Glomerular endothelial cell (primary cell): ENCODE measurements around the gene HCAR3. TPM values are rescaled to one million over a fixed set of nuclear protein-coding genes. Genes with fewer than 3 reads are reported as not detected.
"Not testable (repeated sequence)": the region's sequence is repeated elsewhere in the genome, so short reads cannot be mapped to it uniquely, and the experiment has no call there.

Experiments used
- DNase-seq: peaks from one replicate; pipeline ENCODE4 v3.0.0-alpha.2; 2011; ENCODE audit warnings: low read depth, low spot score; ENCODE audit errors: extremely low read depth
- total RNA-seq: library from RNA; depleted of rRNA; stranded (reverse); fragments of >200 nt; gene quantifications from 2 replicates; pipeline ENCODE4 v1.2.3, GENCODE V29; 2015

Gene HCAR3
- total RNA-seq, 1 donor from 2014 or later, result not detected

DNA sequence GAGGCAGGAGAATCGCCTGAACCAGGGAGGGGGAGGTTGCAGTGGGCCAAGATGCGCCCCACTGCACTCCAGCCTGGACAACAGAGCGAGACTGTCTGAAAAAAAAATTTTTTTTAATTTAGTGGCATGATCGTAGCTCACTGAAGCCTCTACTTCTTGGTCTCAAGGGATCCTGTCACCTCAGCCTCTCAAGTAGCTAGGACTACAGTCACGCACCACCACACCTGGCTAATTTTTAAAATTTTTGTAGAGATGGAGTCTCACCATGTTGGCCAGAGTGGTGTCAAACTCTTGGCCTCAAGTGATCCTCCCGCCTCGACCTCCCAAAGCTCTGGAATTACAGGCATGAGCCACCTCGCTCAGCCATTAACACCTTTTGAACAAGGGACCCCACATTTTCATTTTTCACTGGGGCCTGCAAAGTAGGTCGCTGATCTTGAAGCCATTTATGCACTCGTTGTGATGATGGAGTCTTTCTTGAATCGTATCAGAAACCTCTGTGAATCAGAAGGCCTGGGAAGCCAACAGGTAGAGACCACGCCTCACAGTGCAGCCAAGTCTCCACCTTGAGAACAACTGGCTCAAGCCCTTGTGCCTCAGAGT is 8.1 kb upstream of the HCAR3 start:
- no peak for DNase-seq

DNA sequence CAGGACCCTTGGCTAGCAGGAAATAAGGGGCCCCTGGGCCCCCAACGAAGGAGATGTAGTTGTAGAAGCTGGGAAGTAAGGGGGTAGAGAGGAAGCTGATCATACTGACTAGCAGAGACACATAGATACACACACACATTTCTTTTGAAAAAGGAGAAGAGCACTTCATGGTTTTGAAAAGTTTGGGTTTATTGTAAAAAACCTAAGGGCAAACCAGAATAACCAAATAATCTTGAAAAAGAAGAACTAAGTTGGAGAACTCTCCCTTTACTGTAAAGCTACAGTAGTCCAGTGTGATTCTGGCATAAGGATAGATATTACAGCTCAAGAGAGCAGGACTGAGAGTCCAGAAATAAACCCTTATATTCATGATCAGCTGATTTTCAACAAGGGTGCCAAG is 5.8 kb upstream of the HCAR3 start:
- no peak for DNase-seq

DNA sequence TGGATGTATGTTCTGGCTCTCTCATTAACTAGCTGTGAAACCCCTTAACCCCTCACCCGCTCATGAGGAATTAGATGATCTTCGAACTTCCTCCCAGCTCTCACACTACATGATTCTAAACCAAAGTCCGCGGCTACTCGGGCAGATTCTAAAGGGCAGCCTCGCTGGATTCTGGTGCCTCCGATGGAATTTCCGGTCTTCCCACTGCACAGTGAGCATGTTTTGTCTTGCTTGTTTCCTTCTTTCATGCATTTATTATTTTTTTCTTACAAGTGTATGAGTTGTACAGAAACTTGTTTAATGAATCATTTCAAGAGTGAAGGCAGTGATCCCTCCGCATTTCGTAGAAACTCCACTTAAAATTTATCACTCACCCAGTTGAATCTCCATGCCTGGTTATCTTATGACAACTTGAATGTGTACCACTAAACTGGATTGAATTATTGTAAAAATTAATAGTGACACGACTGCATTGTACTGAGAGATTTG is 4.5 kb upstream of the HCAR3 start:
- DNase-seq, result no peak

DNA sequence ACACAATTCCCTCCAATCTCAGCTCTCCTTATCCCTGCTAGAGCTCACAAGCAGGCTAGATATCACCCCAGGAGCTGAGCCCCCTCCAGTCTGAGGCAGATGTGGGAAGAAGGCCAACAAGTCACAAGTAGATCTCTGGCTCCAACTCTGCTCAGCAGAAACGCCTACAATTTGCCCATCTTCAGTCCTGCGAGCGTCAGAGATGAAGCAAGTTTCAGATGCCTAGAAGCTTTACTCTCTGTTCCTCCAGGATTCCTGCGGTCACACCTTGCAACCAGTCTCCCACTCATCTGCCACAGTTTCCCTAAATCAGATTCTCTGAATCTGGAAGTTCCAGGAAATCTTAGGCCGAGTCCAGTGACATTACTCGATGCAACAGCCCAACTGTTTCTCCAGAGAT is 1.4 kb downstream of the HCAR3 start:
- DNase-seq, result not testable (repeated sequence)

DNA sequence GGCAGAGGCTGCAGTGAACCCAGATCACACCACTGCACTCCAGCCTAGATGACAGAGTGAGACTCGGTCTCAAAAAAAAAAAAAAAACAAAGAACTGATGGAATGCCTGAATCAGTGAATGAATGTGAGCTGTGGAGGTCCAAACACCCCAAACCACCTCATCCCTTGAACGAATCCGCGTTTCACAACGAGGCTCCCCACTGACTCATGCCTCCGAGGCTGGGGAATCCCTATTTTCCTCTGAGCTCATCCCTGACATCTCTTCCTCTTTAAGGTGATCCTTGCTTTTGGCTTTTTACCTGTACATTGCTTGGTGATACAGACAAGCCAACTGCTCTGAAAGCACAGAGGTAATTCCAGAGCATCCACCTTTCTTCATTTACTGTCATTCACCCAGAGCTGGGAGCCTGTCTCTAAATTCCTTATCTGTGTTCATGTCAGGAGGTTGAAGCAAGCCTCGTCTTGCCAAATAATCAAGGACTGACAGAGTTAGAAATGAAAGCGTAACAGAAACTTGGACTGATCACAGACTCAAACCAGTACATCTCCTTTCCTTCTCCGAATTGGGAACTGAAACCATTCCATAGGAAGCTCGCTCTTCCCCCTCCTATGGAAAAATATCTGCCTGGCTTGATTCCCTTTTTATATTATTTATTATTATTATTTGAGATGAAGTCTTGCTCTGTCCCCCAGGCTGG is 3.0 kb downstream of the HCAR3 start:
- not testable (repeated sequence) for DNase-seq

DNA sequence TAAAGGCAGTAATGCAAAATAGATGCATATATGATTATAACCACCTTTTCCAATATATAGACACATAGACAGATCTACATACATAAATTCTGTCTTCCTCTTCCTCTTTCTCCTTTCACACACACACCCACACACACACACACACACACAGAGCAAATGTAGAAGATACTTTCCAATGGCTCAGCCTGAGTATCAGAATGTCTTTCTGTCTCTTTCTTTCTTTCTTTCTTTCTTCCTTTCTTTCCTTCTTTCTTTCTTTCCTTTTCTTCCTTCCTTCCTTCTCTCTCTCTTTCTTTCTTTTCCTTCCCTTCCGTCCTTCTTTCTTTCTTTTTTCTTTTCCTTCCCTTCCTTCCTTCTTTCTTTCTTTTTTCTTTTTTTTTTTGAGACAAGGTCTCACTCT is 5.3 kb downstream of the HCAR3 start:
- DNase-seq, result not testable (repeated sequence)

DNA sequence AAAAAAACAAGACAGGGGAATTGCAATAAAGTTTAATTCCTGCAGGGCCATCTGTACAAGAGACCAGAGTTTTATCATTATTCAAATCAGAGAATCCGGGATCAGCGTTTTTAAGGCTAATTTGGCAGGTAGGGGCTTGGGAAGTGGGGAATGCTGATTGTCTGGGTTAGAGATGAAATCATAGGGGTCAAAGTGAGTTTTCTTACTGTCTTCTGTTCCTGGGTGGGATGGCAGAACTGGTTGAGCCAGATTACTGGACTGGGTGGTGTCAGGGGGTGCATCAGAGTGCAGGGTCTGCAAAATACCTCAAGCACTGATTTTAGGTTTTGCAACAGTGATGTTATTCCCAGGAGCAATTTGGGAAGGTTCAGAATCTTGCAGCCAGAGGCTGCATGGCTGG is 6.3 kb downstream of the HCAR3 start:
- not testable (repeated sequence) for DNase-seq

DNA sequence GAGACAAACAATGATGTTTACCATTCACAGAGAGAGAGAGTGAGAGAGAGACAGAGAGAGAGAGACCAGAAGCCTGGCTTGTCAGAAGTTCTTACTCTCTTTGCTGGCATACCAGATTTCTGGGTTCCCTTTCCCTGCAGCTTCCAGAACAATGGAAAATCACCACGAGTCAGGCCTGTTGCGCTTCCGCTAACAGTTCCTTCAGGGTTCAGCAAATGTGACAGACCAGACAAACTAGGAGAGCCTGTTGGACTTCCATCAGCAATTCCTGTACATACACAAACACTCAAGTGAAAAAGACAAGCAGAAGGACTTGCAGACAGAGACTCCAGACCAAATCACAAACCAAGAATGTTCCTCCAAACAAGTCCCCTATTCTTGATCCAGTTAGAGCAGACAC is 7.3 kb downstream of the HCAR3 start:
- not testable (repeated sequence) for DNase-seq

DNA sequence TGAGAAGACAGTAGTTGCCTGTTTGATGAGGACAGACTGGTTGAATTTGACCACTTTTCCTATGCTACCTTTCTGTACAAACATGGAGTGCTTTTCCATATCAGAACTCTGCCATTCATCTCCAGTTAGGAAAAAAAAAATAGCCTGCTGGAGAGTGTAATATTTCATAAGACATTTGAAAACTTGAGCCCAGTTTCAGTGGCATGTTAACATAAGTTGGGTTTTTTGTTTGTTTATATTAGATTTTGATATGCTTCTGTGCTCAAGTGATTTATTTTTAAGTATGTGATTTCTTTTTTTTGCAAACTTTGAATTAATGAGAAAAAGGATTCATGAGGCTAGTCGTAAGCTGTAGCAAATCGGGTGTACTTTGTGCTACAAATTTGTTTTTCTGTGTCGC is 12.8 kb downstream of the HCAR3 start:
- not testable (repeated sequence) for DNase-seq

DNA sequence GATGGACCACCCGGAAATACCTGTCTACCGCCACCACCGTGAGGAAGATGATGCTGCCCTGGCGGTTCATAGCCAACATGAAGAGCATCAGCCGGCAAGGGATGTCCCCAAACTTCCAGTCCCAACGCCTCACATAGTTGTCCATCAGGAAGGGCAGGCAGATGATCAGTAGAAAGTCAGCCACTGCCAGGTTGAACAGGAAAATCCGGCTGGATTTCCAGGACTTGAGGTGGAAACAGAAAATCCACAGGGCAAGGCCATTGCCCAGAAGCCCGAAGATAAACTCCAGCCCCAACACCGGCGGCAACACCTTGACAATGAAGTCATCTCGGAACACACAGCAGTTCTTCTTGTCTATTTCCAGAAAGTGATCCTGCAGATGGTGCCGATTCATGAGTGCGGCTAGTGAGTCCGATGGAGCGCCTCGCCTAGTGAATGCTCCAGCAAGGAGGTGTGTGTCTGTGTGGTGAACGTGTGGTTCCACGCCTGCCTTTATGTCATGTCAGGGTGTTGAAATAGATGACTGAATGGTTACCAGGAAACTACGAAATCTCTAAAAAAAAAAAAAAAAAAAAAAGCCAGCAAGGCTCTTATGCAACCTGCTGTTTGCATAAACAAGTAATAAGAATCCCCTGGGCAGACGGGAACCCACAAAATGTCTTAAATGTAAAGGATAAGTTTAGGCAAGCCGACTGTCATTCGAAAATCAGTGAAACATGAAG is 13.6 kb downstream of the HCAR3 start, which contains the start of gene HCAR2:
TSS of gene HCAR2 (minus strand) at position 468 of the 722 bp plus-strand sequence. CDS start at position 394, 74 bp downstream.
- DNase-seq, result not testable (repeated sequence)

DNA sequence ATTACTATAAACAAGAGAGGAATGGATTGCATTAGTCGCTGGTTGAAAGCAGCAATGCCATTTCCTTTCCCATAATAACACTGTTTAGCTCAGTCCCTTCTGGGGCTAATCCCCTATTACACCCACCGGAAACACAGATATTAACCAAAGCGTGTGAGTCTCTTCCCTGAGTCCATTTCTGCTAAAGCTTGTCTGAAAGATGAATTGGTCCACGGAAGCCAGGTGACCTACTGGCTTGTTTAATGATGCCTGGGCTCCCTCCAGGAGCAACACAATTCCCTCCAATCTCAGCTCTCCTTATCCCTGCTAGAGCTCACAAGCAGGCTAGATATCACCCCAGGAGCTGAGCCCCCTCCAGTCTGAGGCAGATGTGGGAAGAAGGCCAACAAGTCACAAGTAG is 15.1 kb downstream of the HCAR3 start:
- DNase-seq, result not testable (repeated sequence)

DNA sequence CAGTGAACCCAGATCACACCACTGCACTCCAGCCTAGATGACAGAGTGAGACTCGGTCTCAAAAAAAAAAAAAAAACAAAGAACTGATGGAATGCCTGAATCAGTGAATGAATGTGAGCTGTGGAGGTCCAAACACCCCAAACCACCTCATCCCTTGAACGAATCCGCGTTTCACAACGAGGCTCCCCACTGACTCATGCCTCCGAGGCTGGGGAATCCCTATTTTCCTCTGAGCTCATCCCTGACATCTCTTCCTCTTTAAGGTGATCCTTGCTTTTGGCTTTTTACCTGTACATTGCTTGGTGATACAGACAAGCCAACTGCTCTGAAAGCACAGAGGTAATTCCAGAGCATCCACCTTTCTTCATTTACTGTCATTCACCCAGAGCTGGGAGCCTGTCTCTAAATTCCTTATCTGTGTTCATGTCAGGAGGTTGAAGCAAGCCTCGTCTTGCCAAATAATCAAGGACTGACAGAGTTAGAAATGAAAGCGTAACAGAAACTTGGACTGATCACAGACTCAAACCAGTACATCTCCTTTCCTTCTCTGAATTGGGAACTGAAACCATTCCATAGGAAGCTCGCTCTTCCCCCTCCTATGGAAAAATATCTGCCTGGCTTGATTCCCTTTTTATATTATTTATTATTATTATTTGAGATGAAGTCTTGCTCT is 16.4 kb downstream of the HCAR3 start:
- DNase-seq, result not testable (repeated sequence)

DNA sequence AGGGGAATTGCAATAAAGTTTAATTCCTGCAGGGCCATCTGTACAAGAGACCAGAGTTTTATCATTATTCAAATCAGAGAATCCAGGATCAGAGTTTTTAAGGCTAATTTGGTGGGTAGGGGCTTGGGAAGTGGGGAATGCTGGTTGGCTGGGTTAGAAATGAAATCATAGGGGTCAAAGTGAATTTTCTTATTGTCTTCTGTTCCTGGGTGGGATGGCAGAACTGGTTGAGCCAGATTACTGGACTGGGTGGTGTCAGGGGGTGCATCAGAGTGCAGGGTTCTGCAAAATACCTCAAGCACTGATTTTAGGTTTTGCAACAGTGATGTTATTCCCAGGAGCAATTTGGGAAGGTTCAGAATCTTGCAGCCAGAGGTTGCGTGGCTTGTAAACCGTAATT is 19.7 kb downstream of the HCAR3 start:
- DNase-seq, result not testable (repeated sequence)

DNA sequence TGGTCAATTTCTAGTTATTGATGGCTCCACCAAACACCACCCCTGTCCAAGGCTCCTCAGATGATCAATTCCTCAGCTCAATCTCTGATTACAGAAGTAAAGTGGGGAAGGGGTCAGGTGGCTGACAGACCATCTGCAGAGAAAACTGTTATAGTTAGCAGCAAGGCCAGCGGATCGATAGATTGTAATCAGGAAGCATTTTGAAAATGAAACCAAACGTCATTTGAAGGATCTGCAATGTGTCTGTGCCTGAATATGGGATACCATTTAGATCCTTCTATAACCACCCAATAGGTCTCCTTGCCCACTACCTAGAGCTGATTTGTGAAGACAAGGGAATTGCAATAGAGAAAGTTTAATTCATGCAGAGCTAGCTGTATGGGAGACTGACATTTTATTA is 25.0 kb downstream of the HCAR3 start:
- DNase-seq, result no peak

DNA sequence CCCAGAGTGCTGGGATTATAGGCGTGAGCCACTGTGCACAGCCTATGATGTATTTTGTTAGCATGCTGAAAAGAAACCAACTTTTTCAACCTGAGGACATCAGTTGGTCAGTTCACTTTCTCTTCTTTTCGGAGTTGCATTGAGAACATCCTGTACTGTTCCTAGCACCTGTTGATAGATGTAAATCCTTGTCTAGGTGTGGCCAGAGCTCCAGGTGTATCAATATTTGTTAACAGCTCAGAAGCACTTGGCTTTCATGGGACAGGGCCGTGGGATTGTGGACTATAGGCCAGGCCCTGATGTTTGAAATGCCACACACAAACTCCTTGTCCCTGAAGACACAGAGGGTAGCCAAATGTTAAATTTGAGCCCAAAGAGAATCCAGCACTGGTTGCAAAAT is 28.3 kb downstream of the HCAR3 start:
- DNase-seq, result no peak

DNA sequence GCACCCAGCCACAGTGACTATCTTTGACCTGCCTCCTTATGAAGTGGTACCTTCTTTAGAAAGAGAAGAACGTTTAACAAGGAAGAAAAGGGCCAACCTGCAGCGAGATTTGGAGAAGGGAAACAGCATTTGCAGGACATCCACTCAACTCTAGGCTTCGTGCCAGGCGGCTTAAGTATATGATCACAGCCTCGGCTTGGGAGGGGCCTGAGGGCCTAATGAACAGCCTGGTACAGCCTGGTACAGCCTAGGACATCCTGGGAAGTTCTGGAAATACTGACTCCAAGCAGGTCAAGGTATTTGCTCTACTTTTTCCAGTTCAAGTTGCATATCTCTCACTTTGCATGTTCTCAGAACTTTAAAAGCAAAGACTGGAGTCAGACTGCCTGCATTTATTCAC is 29.5 kb downstream of the HCAR3 start:
- no peak for DNase-seq

DNA sequence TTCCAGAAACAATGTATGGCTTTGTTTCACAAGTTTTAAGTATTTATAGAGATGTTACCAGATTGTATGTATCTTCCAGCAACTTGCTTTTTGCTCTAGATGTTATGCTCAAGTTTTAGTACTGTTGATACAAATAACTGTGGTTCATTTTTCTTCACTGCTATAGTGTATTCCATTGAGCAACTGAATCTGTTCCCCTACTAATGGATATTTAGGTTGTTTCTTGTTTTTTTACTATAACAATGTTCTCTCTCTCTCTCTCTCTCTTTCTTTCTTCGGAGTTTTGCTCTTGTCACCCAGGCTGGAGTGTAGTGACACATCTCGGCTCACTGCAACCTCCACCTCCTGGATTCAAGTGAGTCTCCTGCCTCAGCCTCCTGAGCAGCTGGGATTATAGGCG is 30.1 kb downstream of the HCAR3 start:
- no peak for DNase-seq

DNA sequence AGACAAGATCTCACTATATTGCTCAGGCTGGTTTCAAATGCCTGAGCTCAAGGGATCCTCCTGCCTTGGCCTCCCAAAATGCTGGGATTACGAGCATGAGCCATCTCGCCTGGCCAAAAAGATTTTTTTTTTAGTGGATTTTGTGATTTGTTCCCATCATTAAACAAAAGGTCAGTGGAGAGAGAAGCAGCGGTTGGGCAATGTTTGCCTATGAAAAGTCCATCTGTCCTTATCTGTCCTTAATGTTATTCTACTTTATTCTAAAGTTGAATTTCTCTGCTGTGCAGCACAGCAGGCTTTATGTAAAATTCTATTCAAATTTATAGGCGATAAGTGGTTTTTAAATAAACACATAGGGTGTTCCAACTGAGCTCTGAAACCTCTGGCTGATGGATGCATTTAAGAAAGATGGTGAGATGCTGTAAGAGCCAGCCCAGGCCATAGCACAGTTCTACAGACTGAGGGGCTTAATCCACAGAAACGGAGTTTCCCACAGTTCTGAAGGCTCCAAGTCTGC is 32.3 kb downstream of the HCAR3 start:
- no peak for DNase-seq

DNA sequence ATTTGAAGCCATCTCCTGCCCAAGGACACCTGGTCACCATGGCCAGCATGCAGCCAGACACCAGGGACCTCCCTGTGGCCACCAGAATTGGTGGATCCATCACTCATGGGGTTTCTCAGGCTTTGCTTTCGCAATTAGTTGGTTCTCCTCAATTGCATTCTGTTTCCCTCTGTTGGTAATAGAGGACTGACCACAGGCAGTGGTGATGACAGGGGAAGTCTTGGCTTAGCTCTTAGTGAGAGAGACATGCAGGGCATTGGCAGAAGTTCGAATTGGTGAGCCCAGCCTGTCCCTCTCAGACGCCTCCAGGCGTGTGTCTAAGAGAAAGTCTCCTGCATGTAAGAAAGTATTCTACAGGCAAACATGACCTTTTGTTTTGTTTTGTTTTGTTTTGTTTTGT is 34.8 kb downstream of the HCAR3 start:
- no peak for DNase-seq

DNA sequence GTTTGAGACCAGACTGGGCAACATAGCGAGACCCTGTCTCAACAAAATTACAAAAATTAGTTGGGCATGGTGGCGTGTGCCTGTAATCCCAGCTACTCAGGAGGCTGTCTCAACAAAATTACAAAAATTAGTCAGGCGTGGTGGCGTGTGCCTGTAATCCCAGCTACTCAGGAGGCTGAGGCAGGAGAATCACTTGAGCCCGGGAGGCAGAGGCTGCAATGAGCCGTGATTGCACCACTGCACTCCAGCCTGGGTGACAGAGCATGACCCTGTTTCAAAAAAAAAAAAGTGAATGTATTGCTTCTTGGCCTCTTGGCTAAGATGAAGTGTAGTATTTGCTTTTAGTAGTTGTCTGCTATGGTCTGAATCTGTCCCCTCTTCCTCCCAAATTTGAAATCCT is 35.6 kb downstream of the HCAR3 start:
- not testable (repeated sequence) for DNase-seq

DNA sequence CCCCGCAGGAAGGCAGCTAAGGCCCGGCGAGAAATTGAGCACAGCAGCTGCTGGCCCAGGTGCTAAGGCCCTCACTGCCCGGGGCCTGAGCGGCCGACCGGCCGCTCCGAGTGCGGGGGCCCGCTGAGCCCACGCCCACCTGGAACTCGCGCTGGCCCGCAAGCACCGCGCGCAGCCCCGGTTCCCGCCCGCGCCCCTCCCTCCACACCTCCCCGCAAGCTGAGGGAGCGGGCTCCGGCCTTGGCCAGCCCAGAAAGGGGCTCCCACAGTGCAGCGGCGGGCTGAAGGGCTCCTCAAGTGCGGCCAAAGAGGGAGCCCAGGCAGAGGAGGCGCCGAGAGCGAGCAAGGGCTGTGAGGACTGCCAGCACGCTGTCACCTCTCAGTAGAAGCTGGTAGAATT is 39.8 kb downstream of the HCAR3 start:
- not testable (repeated sequence) for DNase-seq
